Activated B cell treated with CpG ODN at 0.5 μM for 24 hours (primary cell): Measurements from ENCODE around the gene RAB9A. TPM values are rescaled to one million over a fixed set of nuclear protein-coding genes. Genes with fewer than 3 reads are reported as not detected.
"Not testable (repeated sequence)": the region's sequence is repeated elsewhere in the genome, so short reads cannot be mapped to it uniquely, and the experiment has no call there.

ENCODE experiments used
- ATAC-seq: fragments of 200-7000 bp; cut with Tn5 transposase; one replicate; pipeline ENCODE4 v1.10.0; 2021; ENCODE audit warnings: low read depth, mild to moderate bottlenecking, moderate library complexity
- CTCF ChIA-PET: fragments of 350-600 bp; sonication (Branson Sonifier 250); formaldehyde crosslinking; loops from one replicate; lab custom pipeline; 2021; ENCODE audit warnings: antibody characterized with exemption; lab: Charles Lee
- POLR2A ChIA-PET: fragments of 350-600 bp; sonication (Branson Sonifier 250); formaldehyde crosslinking; loops from one replicate; lab custom pipeline; 2021; ENCODE audit warnings: antibody characterized with exemption; lab: Charles Lee
- DNase-seq: peaks from one replicate; pipeline ENCODE4 v3.0.0; 2022
- H3K27ac Mint-ChIP-seq: one replicate; pipeline ENCODE4 v1.8.0; 2020; ENCODE audit warnings: mixed read lengths
- H3K27me3 Mint-ChIP-seq: one replicate; pipeline ENCODE4 v1.8.0; 2021; ENCODE audit warnings: mixed read lengths
- H3K36me3 Mint-ChIP-seq: one replicate; pipeline ENCODE4 v1.8.0; 2021; ENCODE audit warnings: low read depth, mixed read lengths
- H3K4me1 Mint-ChIP-seq: one replicate; pipeline ENCODE4 v1.8.0; 2021; ENCODE audit warnings: mixed read lengths
- H3K4me3 Mint-ChIP-seq: one replicate; pipeline ENCODE4 v1.8.0; 2020; ENCODE audit warnings: mild to moderate bottlenecking, mixed read lengths
- H3K9me3 Mint-ChIP-seq: one replicate; pipeline ENCODE4 v1.8.0; 2020; ENCODE audit warnings: mixed read lengths
- intact Hi-C: fragments of 100-400 bp; cut with micrococcal nuclease; formaldehyde crosslinking; loops from one replicate; pipeline ENCODE4 v1.15.1; 2024
- total RNA-seq: library from RNA; stranded (reverse); gene quantifications from 2 replicates; pipeline ENCODE4 v1.2.3, GENCODE V29; 2022
- TF ChIP-seq, protein P1 (sequence below): fragments of 200-600 bp; IDR thresholded peaks from one replicate; pipeline ENCODE4 v1.8.0; 2022; ENCODE audit warnings: antibody characterized with exemption, mild to moderate bottlenecking

RAB9A gene
- total RNA-seq, 1 donor from 2014 or later = 27.7 TPM

DNA sequence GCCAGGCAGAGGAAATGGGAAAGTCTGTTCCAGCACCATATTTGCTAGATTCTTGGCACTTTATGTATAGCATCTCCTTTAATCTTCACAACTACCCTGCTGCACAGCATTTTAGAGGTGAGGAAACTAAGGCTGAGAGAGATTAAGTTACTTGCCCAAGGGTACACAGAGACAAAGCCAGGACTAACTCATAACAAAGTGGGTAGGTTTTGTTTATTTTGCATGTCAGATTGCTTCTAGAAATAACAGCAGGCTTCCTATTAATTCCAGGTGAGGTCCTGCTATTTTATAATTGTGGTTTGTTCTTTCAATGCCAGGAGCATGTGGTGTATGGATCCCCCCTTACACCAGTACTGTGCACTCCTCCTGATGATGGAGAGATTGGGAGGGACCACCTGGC, 21.0 kb upstream of the RAB9A start:
- intact Hi-C loops = no loop called here
- Mint-ChIP-seq H3K4me3 (no peak overlapping the region), H3K36me3 (peaks cover 29% of the 10 kb centered on the region), H3K27ac (no peak overlapping the region), H3K27me3 (no peaks in the 10 kb centered on the region), H3K9me3 (no peaks in the 10 kb centered on the region), H3K4me1 (peaks cover 24% of the 10 kb centered on the region)
- POLR2A ChIA-PET = interaction anchor here (2.5 to 4.8 kb wide), 2 partner anchors 21 to 67 kb away, joined by 17 to 55 read pairs; partner anchors contain the start of genes OFD1, RAB9A and TRAPPC2
- ATAC-seq (no peak), DNase-seq (no peak)
- TF ChIP-seq, protein P1, sequence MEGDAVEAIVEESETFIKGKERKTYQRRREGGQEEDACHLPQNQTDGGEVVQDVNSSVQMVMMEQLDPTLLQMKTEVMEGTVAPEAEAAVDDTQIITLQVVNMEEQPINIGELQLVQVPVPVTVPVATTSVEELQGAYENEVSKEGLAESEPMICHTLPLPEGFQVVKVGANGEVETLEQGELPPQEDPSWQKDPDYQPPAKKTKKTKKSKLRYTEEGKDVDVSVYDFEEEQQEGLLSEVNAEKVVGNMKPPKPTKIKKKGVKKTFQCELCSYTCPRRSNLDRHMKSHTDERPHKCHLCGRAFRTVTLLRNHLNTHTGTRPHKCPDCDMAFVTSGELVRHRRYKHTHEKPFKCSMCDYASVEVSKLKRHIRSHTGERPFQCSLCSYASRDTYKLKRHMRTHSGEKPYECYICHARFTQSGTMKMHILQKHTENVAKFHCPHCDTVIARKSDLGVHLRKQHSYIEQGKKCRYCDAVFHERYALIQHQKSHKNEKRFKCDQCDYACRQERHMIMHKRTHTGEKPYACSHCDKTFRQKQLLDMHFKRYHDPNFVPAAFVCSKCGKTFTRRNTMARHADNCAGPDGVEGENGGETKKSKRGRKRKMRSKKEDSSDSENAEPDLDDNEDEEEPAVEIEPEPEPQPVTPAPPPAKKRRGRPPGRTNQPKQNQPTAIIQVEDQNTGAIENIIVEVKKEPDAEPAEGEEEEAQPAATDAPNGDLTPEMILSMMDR = no peak
- CTCF ChIA-PET = no interaction called here

DNA sequence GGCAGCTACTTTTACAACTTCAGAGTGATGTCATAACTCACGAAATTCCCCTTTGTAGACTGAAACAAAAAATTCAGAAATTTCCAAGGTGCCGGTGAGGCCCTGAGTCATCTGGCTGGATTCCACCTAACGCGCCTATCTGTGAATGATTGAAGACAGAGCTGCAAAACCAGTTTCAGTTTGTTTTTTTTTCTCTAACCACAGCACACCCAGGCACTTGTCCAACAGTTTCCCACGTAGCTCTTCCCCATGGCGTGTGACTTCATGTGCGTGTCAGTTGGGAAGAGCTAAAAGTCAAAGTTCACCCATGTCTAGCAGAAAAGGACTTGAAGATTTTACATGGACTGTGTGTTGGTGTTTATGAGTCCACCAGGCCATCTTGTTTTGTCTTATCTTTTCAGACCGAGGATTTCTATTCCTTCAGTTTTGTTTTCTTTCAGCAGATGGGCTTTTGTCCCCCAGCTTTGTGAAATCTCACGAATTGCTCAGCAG, 19.6 kb upstream of the RAB9A start:
- CTCF ChIA-PET = interaction anchor here (0.7 to 1.1 kb wide), 4 partner anchors 16 to 699 kb away, joined by 3 to 4 read pairs (median 4); no protein-coding TSS in a partner anchor
- peaks cover 15% of the 10 kb centered on the region for H3K36me3 Mint-ChIP-seq
- POLR2A ChIA-PET = interaction anchor here (0.7 to 4.8 kb wide), 8 partner anchors 20 to 87 kb away, joined by 3 to 55 read pairs (median 4); partner anchors contain the start of genes OFD1, RAB9A and TRAPPC2
- no peak for DNase-seq
- peak overlapping the region; percentile 66 for H3K4me3 Mint-ChIP-seq
- ATAC-seq = peak; percentile 85
- intact Hi-C loops = loop anchor here (1.0 kb wide), 1 partner anchor 18 kb away; no protein-coding TSS in a partner anchor
- H3K9me3 Mint-ChIP-seq = no peaks in the 10 kb centered on the region
- TF ChIP-seq, protein P1 = no peak
- H3K4me1 Mint-ChIP-seq = peaks cover 24% of the 10 kb centered on the region
- H3K27ac Mint-ChIP-seq = peak overlapping the region; percentile 87
- no peaks in the 10 kb centered on the region for H3K27me3 Mint-ChIP-seq

DNA sequence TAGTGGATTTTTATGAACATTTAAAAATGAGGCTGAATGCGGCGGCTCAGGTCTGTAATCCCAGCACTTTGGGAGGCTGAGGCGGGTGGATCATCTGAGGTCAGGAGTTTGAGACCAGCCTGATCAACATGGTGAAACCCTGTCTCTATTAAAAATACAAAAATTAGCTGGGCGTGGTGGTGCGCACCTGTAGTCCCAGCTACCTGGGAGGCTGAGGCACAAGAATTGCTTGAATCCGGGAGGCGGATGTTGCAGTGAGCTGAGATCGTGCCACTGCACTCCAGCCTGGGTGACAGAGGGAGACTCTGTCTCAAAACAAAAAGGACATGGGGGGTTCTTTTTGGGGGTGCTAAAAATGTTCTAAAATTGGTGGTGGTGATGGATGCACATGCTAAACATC, 19.2 kb upstream of the RAB9A start:
- H3K27me3 Mint-ChIP-seq, H3K9me3 Mint-ChIP-seq, DNase-seq, ATAC-seq: not testable (repeated sequence)
- intact Hi-C loops = loop anchor here (1.0 kb wide), 1 partner anchor 18 kb away; no protein-coding TSS in a partner anchor
- CTCF ChIA-PET = interaction anchor here (0.9 to 1.1 kb wide), 3 partner anchors 15 to 699 kb away, joined by 3 to 4 read pairs (median 4); no protein-coding TSS in a partner anchor
- Mint-ChIP-seq H3K4me1 (peaks cover 24% of the 10 kb centered on the region), H3K36me3 (peaks cover 13% of the 10 kb centered on the region), H3K27ac (peak overlapping the region; percentile 87), H3K4me3 (peak overlapping the region; percentile 66)
- POLR2A ChIA-PET = interaction anchor here (0.8 to 4.8 kb wide), 6 partner anchors 19 to 73 kb away, joined by 3 to 55 read pairs (median 7); partner anchors contain the start of genes OFD1, RAB9A and TRAPPC2

DNA sequence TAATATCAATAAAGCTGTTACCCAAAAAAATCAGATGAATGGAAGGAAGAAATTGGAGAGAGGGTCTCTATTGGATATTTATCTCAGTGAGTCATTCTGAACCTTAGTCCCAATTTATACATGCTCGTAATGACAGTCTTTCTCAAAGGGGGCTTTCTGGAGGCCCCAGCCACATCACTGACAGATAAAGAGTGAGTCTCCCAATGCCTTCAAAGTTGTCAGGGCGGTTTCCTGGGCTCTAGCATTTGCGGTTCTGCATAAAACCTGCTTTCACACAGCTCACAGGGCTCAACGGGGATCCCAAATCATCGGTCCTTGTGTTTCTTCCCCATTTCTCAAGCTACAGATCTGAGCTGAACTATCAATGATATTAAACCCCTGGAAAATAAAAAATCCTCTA, 18.7 kb upstream of the RAB9A start:
- intact Hi-C loops = no loop called here
- TF ChIP-seq, protein P1 = no peak
- Mint-ChIP-seq H3K9me3 (no peaks in the 10 kb centered on the region), H3K27ac (no peak overlapping the region), H3K4me1 (peaks cover 24% of the 10 kb centered on the region), H3K36me3 (peaks cover 12% of the 10 kb centered on the region), H3K4me3 (no peak overlapping the region), H3K27me3 (no peaks in the 10 kb centered on the region)
- ATAC-seq (no peak), DNase-seq (no peak)
- CTCF ChIA-PET = no interaction called here
- POLR2A ChIA-PET = interaction anchor here (2.0 to 4.8 kb wide), 3 partner anchors 19 to 64 kb away, joined by 9 to 55 read pairs (median 17); partner anchors contain the start of genes OFD1, RAB9A and TRAPPC2

DNA sequence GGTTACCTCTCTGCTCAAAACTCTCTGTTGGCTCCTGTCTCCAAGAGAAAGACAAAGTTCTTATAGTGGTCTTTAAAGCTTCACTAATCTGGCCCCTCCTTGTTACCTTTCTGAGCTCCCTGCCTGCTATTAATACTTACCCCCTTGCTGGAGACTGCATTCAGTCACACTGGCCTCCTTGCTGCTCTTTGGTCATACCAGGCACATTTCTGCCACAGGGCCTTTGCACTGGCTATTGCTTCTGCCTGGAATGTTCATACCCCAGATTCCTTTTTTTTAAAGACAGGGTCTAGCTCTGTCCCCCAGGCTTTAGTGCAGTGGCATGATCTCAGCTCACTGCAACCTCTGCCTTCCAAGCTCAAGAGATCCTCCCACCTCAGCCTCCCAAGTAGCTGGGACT, 15.9 kb upstream of the RAB9A start:
- Mint-ChIP-seq H3K27me3 (no peaks in the 10 kb centered on the region), H3K9me3 (no peaks in the 10 kb centered on the region), H3K27ac (no peak overlapping the region), H3K4me1 (peaks cover 35% of the 10 kb centered on the region), H3K4me3 (no peak overlapping the region), H3K36me3 (peaks cover 10% of the 10 kb centered on the region)
- POLR2A ChIA-PET = no interaction called here
- DNase-seq = no peak
- ATAC-seq = no peak
- TF ChIP-seq, protein P1 = no peak
- CTCF ChIA-PET = no interaction called here
- intact Hi-C loops = no loop called here
